ENCODE data around the gene RAB11FIP4.

Gene RAB11FIP4

GRCh38 chr17:31487063-31487647 is 95.7 kb downstream of the RAB11FIP4 start:
- H3K27me3 ChIP-seq (ENCODE audit: insufficient read depth, poor library complexity, severe bottlenecking) = no peaks in the 10 kb centered on the region
- no peak overlapping the region for H3K27ac ChIP-seq (replicated peaks)
- no peak for DNase-seq (ENCODE audit: low read depth in 1 of 2, low spot score in 1 of 2)
- TF ChIP-seq SPI1 (IDR thresholded peaks at IDR 0.05; ENCODE audit: borderline replicate concordance, low read depth) (no peak), REST (IDR thresholded peaks at IDR 0.05; ENCODE audit: insufficient replicate concordance, low read depth) (no peak), GABPA (IDR thresholded peaks at IDR 0.05; ENCODE audit: low read depth) (no peak), POLR2AphosphoS5 (IDR thresholded peaks at IDR 0.05; ENCODE audit: low read depth) (no peak), CTCF (IDR thresholded peaks at IDR 0.05; ENCODE audit: insufficient read depth, low read length) (no peak)
- H3K4me3 ChIP-seq (replicated peaks; ENCODE audit: insufficient read depth, low read length) = peak overlapping the region; percentile 53

GRCh38 chr17:31487648-31488263 is 96.3 kb downstream of the RAB11FIP4 start:
- H3K27me3 ChIP-seq (ENCODE audit: insufficient read depth, poor library complexity, severe bottlenecking) = no peaks in the 10 kb centered on the region
- H3K4me3 ChIP-seq (replicated peaks; ENCODE audit: insufficient read depth, low read length) = peak overlapping the region; percentile 53
- H3K27ac ChIP-seq (replicated peaks) = no peak overlapping the region
- DNase-seq (ENCODE audit: low read depth in 1 of 2, low spot score in 1 of 2) = peak; percentile 78 to 79
- no peak for TF ChIP-seq GABPA (IDR thresholded peaks at IDR 0.05; ENCODE audit: low read depth)
- TF ChIP-seq SPI1 (IDR thresholded peaks at IDR 0.05; ENCODE audit: borderline replicate concordance, low read depth) = no peak
- no peak for TF ChIP-seq CTCF (IDR thresholded peaks at IDR 0.05; ENCODE audit: insufficient read depth, low read length)
- TF ChIP-seq POLR2AphosphoS5 (IDR thresholded peaks at IDR 0.05; ENCODE audit: low read depth) = no peak
- TF ChIP-seq REST (IDR thresholded peaks at IDR 0.05; ENCODE audit: insufficient replicate concordance, low read depth) = no peak

- H3K27me3 ChIP-seq (ENCODE audit: insufficient read depth, poor library complexity, severe bottlenecking) = no peaks in the 10 kb centered on the region
- peak overlapping the region; percentile 53 for H3K4me3 ChIP-seq (replicated peaks; ENCODE audit: insufficient read depth, low read length)
- H3K27ac ChIP-seq (replicated peaks) = no peak overlapping the region; the same call in 1 of the 2 replicates
- no peak for DNase-seq (ENCODE audit: low read depth in 1 of 2, low spot score in 1 of 2)
- TF ChIP-seq POLR2AphosphoS5 (IDR thresholded peaks at IDR 0.05; ENCODE audit: low read depth) (no peak), GABPA (IDR thresholded peaks at IDR 0.05; ENCODE audit: low read depth) (no peak), REST (IDR thresholded peaks at IDR 0.05; ENCODE audit: insufficient replicate concordance, low read depth) (no peak)
These were observed 96.9 kb downstream of the RAB11FIP4 start for GRCh38 chr17:31488264-31488981.
